ENCODE data around the gene LOC101059915.
"Not testable (repeated sequence)": the region's sequence is repeated elsewhere in the genome, so short reads cannot be mapped to it uniquely, and the experiment has no call there.

The LOC101059915 gene

DNA sequence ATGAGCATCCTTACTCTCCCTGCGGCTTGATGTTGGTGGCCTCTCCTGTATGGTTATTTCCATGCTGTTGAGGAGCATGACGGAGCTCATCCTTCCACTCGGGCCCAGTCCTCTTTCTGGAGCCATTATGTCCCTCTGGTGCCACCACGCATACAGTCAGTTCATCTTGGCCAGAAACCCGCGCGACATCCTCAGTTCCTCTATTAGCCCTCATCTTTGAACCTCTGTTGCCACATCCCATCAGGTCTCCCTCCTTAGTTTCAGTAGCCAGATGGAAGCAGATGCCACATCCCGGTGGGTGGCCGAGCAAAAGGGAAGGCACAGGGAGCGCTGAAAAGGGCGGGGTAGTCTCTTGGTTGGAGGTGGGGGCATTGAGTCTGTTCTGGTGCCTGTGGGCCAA lies 4.6 kb downstream of the LOC101059915 start:
- H3K4me2 ChIP-seq (ENCODE audit: insufficient read depth, insufficient read length, low read length) = no peak overlapping the region
- no peak overlapping the region for H4K8ac ChIP-seq (replicated peaks; ENCODE audit: insufficient read length, low read depth, low read length)
- H3K56ac ChIP-seq (ENCODE audit: insufficient read length, low read depth, low read length) = no peak overlapping the region
- no peaks in the 10 kb centered on the region for H3K23me2 ChIP-seq (ENCODE audit: insufficient read length, low read depth, low read length, poor library complexity, severe bottlenecking)
- H4K91ac ChIP-seq (ENCODE audit: insufficient read length, low read depth, low read length) = no peak overlapping the region
- DNase-seq = no peak
- H3K4me3 Mint-ChIP-seq = no peak overlapping the region
- H3K27ac ChIP-seq (ENCODE audit: insufficient read length, low read depth, low read length) = no peak overlapping the region
- peaks cover 4 to 12% (median 10%) of the 10 kb centered on the region in 3 experiments; a peak in 4 of 7 replicates for H3K36me3 Mint-ChIP-seq (ENCODE audit: insufficient read depth in 1 of 3, low read depth in 3 of 3)
- H3K27me3 Mint-ChIP-seq (ENCODE audit: low read depth) = peaks cover 4% of the 10 kb centered on the region
- H3K79me1 ChIP-seq (ENCODE audit: insufficient read depth, low read depth, low read length, poor library complexity, severe bottlenecking) = no peaks in the 10 kb centered on the region
- no peak overlapping the region for H3K4ac ChIP-seq (ENCODE audit: low read depth, low read length)
- no peak overlapping the region for H4K5ac ChIP-seq (ENCODE audit: insufficient read length, low read depth, low read length)
- H3T11ph ChIP-seq (ENCODE audit: low read length) = no peak overlapping the region
- H2AFZ ChIP-seq (ENCODE audit: low read length) = no peak overlapping the region
- no peak overlapping the region for H3K23ac ChIP-seq (ENCODE audit: insufficient read length, low read depth, low read length)
- H3K4me1 ChIP-seq (ENCODE audit: insufficient read depth, low read length) = no peaks in the 10 kb centered on the region
- H3K27ac Mint-ChIP-seq = no peak overlapping the region
- H3K9ac ChIP-seq (ENCODE audit: extremely low read depth, insufficient read length, low read length) = no peak overlapping the region
- no peak overlapping the region for H3K14ac ChIP-seq (ENCODE audit: insufficient read depth, low read length)
- WGBS (ENCODE audit: extremely low coverage, insufficient read length, low lambda C conversion rate) = no CpG with 5 or more reads among the region's 11 CpGs
- no peak overlapping the region for H2BK15ac ChIP-seq (ENCODE audit: low read depth, low read length)
- H2BK120ac ChIP-seq (ENCODE audit: low read depth, low read length, poor library complexity, severe bottlenecking) = no peak overlapping the region
- no peaks in the 10 kb centered on the region for H3K27me3 ChIP-seq (ENCODE audit: insufficient read depth, low read length)
- no peak overlapping the region for H2BK20ac ChIP-seq (ENCODE audit: low read depth, low read length, poor library complexity, severe bottlenecking)
- H2AK5ac ChIP-seq (ENCODE audit: insufficient read length, low read length) = no peak overlapping the region
- H3K9me3 ChIP-seq (ENCODE audit: control insufficient read depth, low read depth, low read length) = peaks cover 28% of the 10 kb centered on the region
- no peaks in the 10 kb centered on the region for H3K79me2 ChIP-seq (ENCODE audit: insufficient read depth, low read length)
- H3K18ac ChIP-seq (ENCODE audit: insufficient read length, low read depth, low read length) = no peak overlapping the region
- TF ChIP-seq, protein P1, sequence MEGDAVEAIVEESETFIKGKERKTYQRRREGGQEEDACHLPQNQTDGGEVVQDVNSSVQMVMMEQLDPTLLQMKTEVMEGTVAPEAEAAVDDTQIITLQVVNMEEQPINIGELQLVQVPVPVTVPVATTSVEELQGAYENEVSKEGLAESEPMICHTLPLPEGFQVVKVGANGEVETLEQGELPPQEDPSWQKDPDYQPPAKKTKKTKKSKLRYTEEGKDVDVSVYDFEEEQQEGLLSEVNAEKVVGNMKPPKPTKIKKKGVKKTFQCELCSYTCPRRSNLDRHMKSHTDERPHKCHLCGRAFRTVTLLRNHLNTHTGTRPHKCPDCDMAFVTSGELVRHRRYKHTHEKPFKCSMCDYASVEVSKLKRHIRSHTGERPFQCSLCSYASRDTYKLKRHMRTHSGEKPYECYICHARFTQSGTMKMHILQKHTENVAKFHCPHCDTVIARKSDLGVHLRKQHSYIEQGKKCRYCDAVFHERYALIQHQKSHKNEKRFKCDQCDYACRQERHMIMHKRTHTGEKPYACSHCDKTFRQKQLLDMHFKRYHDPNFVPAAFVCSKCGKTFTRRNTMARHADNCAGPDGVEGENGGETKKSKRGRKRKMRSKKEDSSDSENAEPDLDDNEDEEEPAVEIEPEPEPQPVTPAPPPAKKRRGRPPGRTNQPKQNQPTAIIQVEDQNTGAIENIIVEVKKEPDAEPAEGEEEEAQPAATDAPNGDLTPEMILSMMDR (conservative IDR thresholded peaks at IDR 0.05) = no peak
- H3K9me3 Mint-ChIP-seq = peaks cover 67 to 77% of the 10 kb centered on the region in 2 experiments
- H3K4me1 Mint-ChIP-seq = peaks cover 0 to 5% of the 10 kb centered on the region in 2 experiments; a peak in 1 of 4 replicates
- H2BK5ac ChIP-seq (ENCODE audit: insufficient read length, low read length) = no peak overlapping the region
- no peak overlapping the region for H2BK12ac ChIP-seq (ENCODE audit: insufficient read length, low read depth, low read length)
- H4K20me1 ChIP-seq (ENCODE audit: control insufficient read depth, insufficient read depth, insufficient read length) = no peaks in the 10 kb centered on the region

DNA sequence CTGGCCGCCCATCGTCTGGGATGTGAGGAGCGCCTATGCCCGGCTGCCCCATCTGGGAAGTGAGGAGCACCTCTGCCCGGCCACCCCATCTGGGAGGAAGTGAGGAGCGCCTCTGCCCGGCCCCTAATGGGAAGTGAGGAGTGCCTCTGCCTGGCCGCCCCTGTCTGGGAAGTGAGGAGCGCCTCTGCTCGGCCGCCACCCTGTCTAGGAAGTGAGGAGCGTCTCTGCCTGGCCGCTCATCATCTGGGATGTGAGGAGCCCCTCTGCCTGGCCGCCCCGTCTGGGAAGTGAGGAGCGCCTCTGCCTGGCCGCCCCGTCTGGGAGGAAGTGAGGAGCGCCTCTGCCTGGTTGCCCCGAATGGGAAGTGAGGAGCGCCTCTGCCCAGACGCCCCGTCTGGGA lies 8.3 kb downstream of the LOC101059915 start:
- H3K23me2 ChIP-seq (ENCODE audit: insufficient read length, low read depth, low read length, poor library complexity, severe bottlenecking); H3T11ph ChIP-seq (ENCODE audit: low read length); H3K23ac ChIP-seq (ENCODE audit: insufficient read length, low read depth, low read length); H3K27me3 Mint-ChIP-seq (ENCODE audit: low read depth); H3K56ac ChIP-seq (ENCODE audit: insufficient read length, low read depth, low read length); H3K9ac ChIP-seq (ENCODE audit: extremely low read depth, insufficient read length, low read length); H3K27ac ChIP-seq (ENCODE audit: insufficient read length, low read depth, low read length); H4K20me1 ChIP-seq (ENCODE audit: control insufficient read depth, insufficient read depth, insufficient read length); H4K91ac ChIP-seq (ENCODE audit: insufficient read length, low read depth, low read length); DNase-seq; H4K8ac ChIP-seq (replicated peaks; ENCODE audit: insufficient read length, low read depth, low read length); H3K36me3 Mint-ChIP-seq (ENCODE audit: insufficient read depth in 1 of 3, low read depth in 3 of 3); H3K79me2 ChIP-seq (ENCODE audit: insufficient read depth, low read length); H2AFZ ChIP-seq (ENCODE audit: low read length); H4K5ac ChIP-seq (ENCODE audit: insufficient read length, low read depth, low read length); H3K18ac ChIP-seq (ENCODE audit: insufficient read length, low read depth, low read length); H3K4me3 Mint-ChIP-seq; H2BK12ac ChIP-seq (ENCODE audit: insufficient read length, low read depth, low read length); H3K4me1 Mint-ChIP-seq; H3K4me1 ChIP-seq (ENCODE audit: insufficient read depth, low read length); H3K4ac ChIP-seq (ENCODE audit: low read depth, low read length); H2BK120ac ChIP-seq (ENCODE audit: low read depth, low read length, poor library complexity, severe bottlenecking); H3K27ac Mint-ChIP-seq; H2BK20ac ChIP-seq (ENCODE audit: low read depth, low read length, poor library complexity, severe bottlenecking); H3K79me1 ChIP-seq (ENCODE audit: insufficient read depth, low read depth, low read length, poor library complexity, severe bottlenecking); H2BK15ac ChIP-seq (ENCODE audit: low read depth, low read length); H3K14ac ChIP-seq (ENCODE audit: insufficient read depth, low read length); H2AK5ac ChIP-seq (ENCODE audit: insufficient read length, low read length); H3K27me3 ChIP-seq (ENCODE audit: insufficient read depth, low read length); H2BK5ac ChIP-seq (ENCODE audit: insufficient read length, low read length); H3K4me2 ChIP-seq (ENCODE audit: insufficient read depth, insufficient read length, low read length): not testable (repeated sequence)
- peaks cover 25% of the 10 kb centered on the region for H3K9me3 ChIP-seq (ENCODE audit: control insufficient read depth, low read depth, low read length)
- peaks cover 70 to 81% of the 10 kb centered on the region in 2 experiments for H3K9me3 Mint-ChIP-seq
- no CpG with 5 or more reads among the region's 23 CpGs for WGBS (ENCODE audit: extremely low coverage, insufficient read length, low lambda C conversion rate)
